ENCODE data around the gene ENTREP3.

Gene ENTREP3

GRCh38 chr1:155202731-155203515 is 52.4 kb downstream of the ENTREP3 start:
- DNase-seq (ENCODE audit: low spot score) (no peak), FAIRE-seq (no peak)

GRCh38 chr1:155202198-155202597 is 53.1 kb downstream of the ENTREP3 start:
- FAIRE-seq (no peak), DNase-seq (ENCODE audit: low spot score) (no peak)

GRCh38 chr1:155200920-155201319 is 54.4 kb downstream of the ENTREP3 start:
- no peak for DNase-seq (ENCODE audit: low spot score)
- FAIRE-seq, result no peak

- no peak for FAIRE-seq
- no peak for DNase-seq (ENCODE audit: low spot score)
Measured at GRCh38 chr1:155199792-155200191, 55.5 kb downstream of the ENTREP3 start.

- FAIRE-seq (no peak), DNase-seq (ENCODE audit: low spot score) (no peak)
Measured at GRCh38 chr1:155198547-155198906, 56.8 kb downstream of the ENTREP3 start.

GRCh38 chr1:155197901-155198546 is 57.3 kb downstream of the ENTREP3 start:
- DNase-seq (ENCODE audit: low spot score) (no peak), FAIRE-seq (no peak)
